GM23338 (cell line): ENCODE measurements around the gene SNRPD2. TPM values are rescaled to one million over a fixed set of nuclear protein-coding genes. Genes with fewer than 3 reads are reported as not detected.
A peak's percentile ranks its signal among the peaks of the same experiment; 100 is the strongest.

Experiments
- ATAC-seq: fragments of 200-7000 bp; cut with Tn5 transposase; 3 replicates; pipeline ENCODE4 v1.9.1; 2020
- DNase-seq: peaks from one replicate; pipeline ENCODE4 v3.0.0-alpha.2; 2015; ENCODE audit warnings: low spot score
- H2AFZ ChIP-seq: fragments of 200-600 bp; sonication (generic); 2 replicates; pipeline ENCODE4 v1.8.0; 2016; ENCODE audit warnings: antibody characterized with exemption, mild to moderate bottlenecking, moderate library complexity
- H3F3A ChIP-seq: fragments of 200-600 bp; sonication (generic); replicated peaks from 2 replicates; pipeline ENCODE4 v1.8.0; 2017; ENCODE audit warnings: antibody characterized with exemption, mixed run types, low read depth
- H3K27ac ChIP-seq: fragments of 200-600 bp; sonication (generic); 2 replicates; pipeline ENCODE4 v1.6.1; 2016; ENCODE audit warnings: low read depth
- H3K27me3 ChIP-seq: fragments of 200-600 bp; sonication (generic); 2 replicates; pipeline ENCODE4 v1.8.0; 2016; ENCODE audit warnings: mild to moderate bottlenecking, mixed run types, moderate library complexity; ENCODE audit not compliant: insufficient read depth
- H3K36me3 ChIP-seq: fragments of 200-600 bp; sonication (generic); 2 replicates; pipeline ENCODE4 v1.8.0; 2016; ENCODE audit warnings: mild to moderate bottlenecking; ENCODE audit not compliant: insufficient read depth
- H3K4me1 ChIP-seq: fragments of 200-600 bp; sonication (generic); 2 replicates; pipeline ENCODE4 v1.8.0; 2016; ENCODE audit warnings: mild to moderate bottlenecking, moderate library complexity; ENCODE audit not compliant: insufficient read depth
- H3K4me2 ChIP-seq: fragments of 200-600 bp; sonication (generic); 2 replicates; pipeline ENCODE4 v1.7.1; 2017; ENCODE audit warnings: mixed run types
- H3K4me3 ChIP-seq: fragments of 200-600 bp; sonication (generic); 2 replicates; pipeline ENCODE4 v1.6.1; 2016; ENCODE audit warnings: mixed run types
- H3K79me2 ChIP-seq: fragments of 200-600 bp; sonication (generic); replicated peaks from 2 replicates; pipeline ENCODE4 v1.8.0; 2017; ENCODE audit warnings: mild to moderate bottlenecking; ENCODE audit not compliant: insufficient read depth
- H3K9me2 ChIP-seq: fragments of 200-600 bp; sonication (generic); 2 replicates; pipeline ENCODE4 v1.8.0; 2017; ENCODE audit not compliant: insufficient read depth
- H4K20me1 ChIP-seq: fragments of 200-600 bp; sonication (generic); replicated peaks from 2 replicates; pipeline ENCODE4 v1.8.0; 2017; ENCODE audit warnings: mild to moderate bottlenecking; ENCODE audit not compliant: insufficient read depth
- H3K27ac Mint-ChIP-seq: 2 replicates; pipeline ENCODE4 v1.8.0; 2020; ENCODE audit warnings: inconsistent platforms, mild to moderate bottlenecking, moderate library complexity, mixed read lengths
- H3K27me3 Mint-ChIP-seq: 3 replicates; pipeline ENCODE4 v1.8.0; 2022; ENCODE audit warnings: low read depth, mild to moderate bottlenecking, moderate library complexity, mixed read lengths, inconsistent platforms; ENCODE audit not compliant: insufficient read depth, poor library complexity
- H3K36me3 Mint-ChIP-seq: 3 replicates; pipeline ENCODE4 v1.8.0; 2021; ENCODE audit warnings: low read depth, mild to moderate bottlenecking, inconsistent platforms, moderate library complexity, mixed read lengths
- H3K4me1 Mint-ChIP-seq: 3 replicates; pipeline ENCODE4 v1.8.0; 2020; ENCODE audit warnings: mild to moderate bottlenecking, inconsistent platforms, mixed read lengths
- H3K4me3 Mint-ChIP-seq: 3 replicates; pipeline ENCODE4 v1.8.0; 2021; ENCODE audit warnings: moderate library complexity, mild to moderate bottlenecking, inconsistent platforms, mixed read lengths
- H3K9me3 Mint-ChIP-seq: 3 replicates; pipeline ENCODE4 v1.8.0; 2020; ENCODE audit warnings: moderate library complexity, mild to moderate bottlenecking, inconsistent platforms, mixed read lengths
- CREB1 ChIP-seq: fragments of 250-450 bp; sonication (Bioruptor Pico); IDR thresholded peaks from 2 replicates; pipeline ENCODE4 v1.5.0; 2020; ENCODE audit warnings: low read depth, mild to moderate bottlenecking, moderate library complexity
- CTCF ChIP-seq, 2 experiments: fragments of 200-600 bp in 1 of 2; sonication (generic) in 1 of 2; conservative IDR thresholded peaks; 2 replicates each; pipeline versions ENCODE4 v1.5.1 to v1.6.1; 2016 to 2017; ENCODE audit warnings: antibody characterized with exemption in 2 of 2, low read depth in 2 of 2, mild to moderate bottlenecking in 2 of 2, moderate library complexity in 1 of 2
- ETS1 ChIP-seq: IDR thresholded peaks from 2 replicates; pipeline ENCODE4 v1.6.1; 2016; ENCODE audit warnings: antibody characterized with exemption
- EZH2 ChIP-seq: fragments of 200-600 bp; sonication (generic); IDR thresholded peaks from one replicate; pipeline ENCODE4 v1.8.0; 2017; ENCODE audit warnings: antibody characterized with exemption, mild to moderate bottlenecking, low read depth; ENCODE audit not compliant: unreplicated experiment
- POLR2AphosphoS5 ChIP-seq: IDR thresholded peaks from 2 replicates; pipeline ENCODE4 v1.6.1; 2016; ENCODE audit warnings: antibody characterized with exemption, low read depth
- STAT1 ChIP-seq: IDR thresholded peaks from one replicate; pipeline ENCODE4 v1.6.1; 2016; ENCODE audit warnings: antibody characterized with exemption; ENCODE audit not compliant: unreplicated experiment
- ZNF114 ChIP-seq: fragments of 250-450 bp; sonication (Bioruptor Pico); IDR thresholded peaks from 2 replicates; pipeline ENCODE4 v1.5.0; 2020; ENCODE audit warnings: mild to moderate bottlenecking, moderate library complexity
- ZNF331 ChIP-seq: fragments of 250-450 bp; sonication (Bioruptor Pico); IDR thresholded peaks from 2 replicates; pipeline ENCODE4 v1.5.0; 2020; ENCODE audit warnings: low read depth, mild to moderate bottlenecking, moderate library complexity
- ZNF462 ChIP-seq: fragments of 250-450 bp; sonication (Bioruptor Pico); IDR thresholded peaks from 2 replicates; pipeline ENCODE4 v1.5.0; 2020; ENCODE audit warnings: mild to moderate bottlenecking, moderate library complexity
- long read RNA-seq: library from polyadenylated mRNA; unstranded; transcript quantifications from one replicate; pipeline ENCODE4 v2.0.0, GENCODE V29; 2020; ENCODE audit not compliant: unreplicated experiment
- polyA plus RNA-seq: library from polyadenylated mRNA; unstranded; fragments of >200 nt; fragmentation: Nextera tagmentation; extraction: Ambion mirVana; gene quantifications from 2 replicates; pipeline ENCODE4 v1.2.1, GENCODE V29; 2016
- total RNA-seq: library from RNA; depleted of rRNA; stranded (reverse); fragments of >200 nt; shearing (Covaris generic); gene quantifications from 2 replicates; pipeline ENCODE4 v1.2.3, GENCODE V29; 2014; rRNA removed

The SNRPD2 gene
- total RNA-seq (169 and 226 TPM in 2 replicates), polyA plus RNA-seq (1,375 and 1,400 TPM in 2 replicates)
- long read RNA-seq, transcript SNRPD2-201 (3 exons, 901 nt): major isoform, 226 of 249 reads
- long read RNA-seq, partial matches to known transcripts: 16 of 249 reads
- long read RNA-seq, other reads (novel, unspliced or antisense): 2 of 249 reads

- H3K9me2 ChIP-seq: no peaks in the 10 kb centered on the region
- peaks cover 9% of the 10 kb centered on the region for H3K4me1 ChIP-seq
- H3K4me3 ChIP-seq: peak within 1 kb of the TSS; percentile 91
- peak; percentile 100 for TF ChIP-seq POLR2AphosphoS5
- TF ChIP-seq CREB1 (CRISPR knock-in tag): no peak
- TF ChIP-seq ZNF114: no peak
- no peak for TF ChIP-seq ZNF331
- peak; percentile 61; the same call in 1 of the 2 replicates for TF ChIP-seq ETS1
- no peak for TF ChIP-seq STAT1
- TF ChIP-seq CTCF (conservative IDR thresholded peaks at IDR 0.05; ENCODE audit: low read depth in 2 of 2): no peak
- peak within 1 kb of the TSS; percentile 86 for H3K27ac ChIP-seq
- peaks cover 4% of the 10 kb centered on the region for H3K4me1 Mint-ChIP-seq
- peak within 1 kb of the TSS; percentile 99 for H3K27ac Mint-ChIP-seq
- H3K9me3 Mint-ChIP-seq: no peaks in the 10 kb centered on the region; the same call in 1 of the 3 replicates
- DNase-seq (peak; percentile 98), ATAC-seq (peak; percentile 66)
- H3F3A ChIP-seq: peaks cover 11% of the 10 kb centered on the region; the same call in 1 of the 2 replicates
- peaks cover 22% of the 10 kb centered on the region for H4K20me1 ChIP-seq
- peaks cover 14% of the 10 kb centered on the region for H3K27me3 Mint-ChIP-seq
- peak within 1 kb of the TSS; percentile 95 for H3K4me3 Mint-ChIP-seq
- peaks cover 59% of the 10 kb centered on the region for H3K36me3 Mint-ChIP-seq
- H3K36me3 ChIP-seq: peaks cover 31% of the 10 kb centered on the region
- no peak within 1 kb of the TSS for H2AFZ ChIP-seq
- peaks cover 31% of the 10 kb centered on the region for H3K79me2 ChIP-seq
- H3K4me2 ChIP-seq: peak within 1 kb of the TSS; percentile 100
- no peaks in the 10 kb centered on the region for H3K27me3 ChIP-seq
Observed at GRCh38 chr19:45691516-45692186, at the start of gene SNRPD2. Gene SNRPD2 (minus strand): TSS chr19:45691953. CDS start chr19:45691888, 65 bp downstream.

- Histone ChIP-seq H3K79me2 (no peaks in the 10 kb centered on the region), H3F3A (0 out of 2 replicates have a peak, but pooled peaks cover 7% of the 10 kb centered on the region), H3K4me1 (no peaks in the 10 kb centered on the region), H2AFZ (peak overlapping the region; percentile 29), H3K36me3 (no peaks in the 10 kb centered on the region), H3K4me2 (no peak overlapping the region), H3K4me3 (no peak overlapping the region), H3K27me3 (no peaks in the 10 kb centered on the region), H3K27ac (no peak overlapping the region), H4K20me1 (no peaks in the 10 kb centered on the region), H3K9me2 (no peaks in the 10 kb centered on the region; the same call in 1 of the 2 replicates)
- no peak for DNase-seq
- H3K4me1 Mint-ChIP-seq: no peaks in the 10 kb centered on the region; the same call in 2 of the 3 replicates
- no peak overlapping the region for H3K4me3 Mint-ChIP-seq
- H3K36me3 Mint-ChIP-seq: no peaks in the 10 kb centered on the region
- H3K27me3 Mint-ChIP-seq: peaks cover 8% of the 10 kb centered on the region
- ATAC-seq: peak; percentile 57
- no peak overlapping the region for H3K27ac Mint-ChIP-seq
- H3K9me3 Mint-ChIP-seq: no peaks in the 10 kb centered on the region
- TF ChIP-seq POLR2AphosphoS5 (no peak), STAT1 (no peak), EZH2 (no peak), ZNF462 (CRISPR knock-in tag) (no peak)
Observed at GRCh38 chr19:45739498-45740439, 48.0 kb upstream of the SNRPD2 start.
